ENCODE results near the gene TENM3. TPM values are rescaled to one million over a fixed set of nuclear protein-coding genes. Genes with fewer than 3 reads are reported as not detected.

The TENM3 gene
- total RNA-seq, 1 experiment from 2014 or later: 34.1 TPM

- no peaks in the 10 kb centered on the region for H3K4me1 Mint-ChIP-seq (ENCODE audit: insufficient read depth, unreplicated experiment)
- intact Hi-C loops (cut with micrococcal nuclease): no loop called here
- H3K9me3 Mint-ChIP-seq (ENCODE audit: unreplicated experiment): no peaks in the 10 kb centered on the region
- H3K36me3 Mint-ChIP-seq (ENCODE audit: insufficient read depth, unreplicated experiment): no peaks in the 10 kb centered on the region
- H3K27ac Mint-ChIP-seq (ENCODE audit: low read depth, unreplicated experiment): no peak overlapping the region
- peaks cover 4% of the 10 kb centered on the region for H3K27me3 Mint-ChIP-seq (ENCODE audit: insufficient read depth, unreplicated experiment)
- ChIA-PET POLR2A (no interaction called here), CTCF (no interaction called here)
- no peak for DNase-seq (ENCODE audit: unreplicated experiment)
- BruUV-seq (replicated peaks): no TSS peak
- TF ChIP-seq CTCF (IDR thresholded peaks at IDR 0.05; ENCODE audit: unreplicated experiment): no peak
- H3K4me3 Mint-ChIP-seq (ENCODE audit: unreplicated experiment): no peak overlapping the region
Observed at GRCh38 chr4:182825003-182825402, 581.8 kb downstream of the TENM3 start.

GRCh38 chr4:182825786-182826185 lies 582.6 kb downstream of the TENM3 start:
- intact Hi-C loops (cut with micrococcal nuclease): no loop called here
- no peak overlapping the region for H3K4me3 Mint-ChIP-seq (ENCODE audit: unreplicated experiment)
- no peak overlapping the region for H3K27ac Mint-ChIP-seq (ENCODE audit: low read depth, unreplicated experiment)
- no peak for TF ChIP-seq CTCF (IDR thresholded peaks at IDR 0.05; ENCODE audit: unreplicated experiment)
- no TSS peak for BruUV-seq (replicated peaks)
- H3K9me3 Mint-ChIP-seq (ENCODE audit: unreplicated experiment): no peaks in the 10 kb centered on the region
- H3K4me1 Mint-ChIP-seq (ENCODE audit: insufficient read depth, unreplicated experiment): no peaks in the 10 kb centered on the region
- no peak for DNase-seq (ENCODE audit: unreplicated experiment)
- H3K27me3 Mint-ChIP-seq (ENCODE audit: insufficient read depth, unreplicated experiment): peaks cover 12% of the 10 kb centered on the region
- ChIA-PET CTCF (no interaction called here), POLR2A (no interaction called here)
- no peaks in the 10 kb centered on the region for H3K36me3 Mint-ChIP-seq (ENCODE audit: insufficient read depth, unreplicated experiment)

GRCh38 chr4:182826391-182826790 lies 583.2 kb downstream of the TENM3 start:
- Mint-ChIP-seq H3K27ac (ENCODE audit: low read depth, unreplicated experiment) (no peak overlapping the region), H3K4me3 (ENCODE audit: unreplicated experiment) (no peak overlapping the region), H3K4me1 (ENCODE audit: insufficient read depth, unreplicated experiment) (no peaks in the 10 kb centered on the region), H3K27me3 (ENCODE audit: insufficient read depth, unreplicated experiment) (peaks cover 18% of the 10 kb centered on the region), H3K9me3 (ENCODE audit: unreplicated experiment) (no peaks in the 10 kb centered on the region), H3K36me3 (ENCODE audit: insufficient read depth, unreplicated experiment) (no peaks in the 10 kb centered on the region)
- CTCF ChIA-PET: no interaction called here
- no TSS peak for BruUV-seq (replicated peaks)
- DNase-seq (ENCODE audit: unreplicated experiment): no peak
- intact Hi-C loops (cut with micrococcal nuclease): no loop called here
- TF ChIP-seq CTCF (IDR thresholded peaks at IDR 0.05; ENCODE audit: unreplicated experiment): no peak
- POLR2A ChIA-PET: no interaction called here

GRCh38 chr4:182827166-182827565 lies 584.0 kb downstream of the TENM3 start:
- H3K4me1 Mint-ChIP-seq (ENCODE audit: insufficient read depth, unreplicated experiment): no peaks in the 10 kb centered on the region
- no peak for TF ChIP-seq CTCF (IDR thresholded peaks at IDR 0.05; ENCODE audit: unreplicated experiment)
- CTCF ChIA-PET: interaction anchor here (0.6 kb wide), 1 partner anchor 235 kb away, joined by 5 read pairs; no protein-coding TSS in a partner anchor
- POLR2A ChIA-PET: no interaction called here
- H3K36me3 Mint-ChIP-seq (ENCODE audit: insufficient read depth, unreplicated experiment): no peaks in the 10 kb centered on the region
- H3K9me3 Mint-ChIP-seq (ENCODE audit: unreplicated experiment): peaks cover 2% of the 10 kb centered on the region
- no peak overlapping the region for H3K4me3 Mint-ChIP-seq (ENCODE audit: unreplicated experiment)
- no peak for DNase-seq (ENCODE audit: unreplicated experiment)
- no peak overlapping the region for H3K27ac Mint-ChIP-seq (ENCODE audit: low read depth, unreplicated experiment)
- BruUV-seq (replicated peaks): no TSS peak
- intact Hi-C loops (cut with micrococcal nuclease): no loop called here
- peaks cover 24% of the 10 kb centered on the region for H3K27me3 Mint-ChIP-seq (ENCODE audit: insufficient read depth, unreplicated experiment)
